ENCODE data around the gene RBPJL. TPM values are rescaled to one million over a fixed set of nuclear protein-coding genes. Genes with fewer than 3 reads are reported as not detected.
"Not testable (repeated sequence)": the region's sequence is repeated elsewhere in the genome, so short reads cannot be mapped to it uniquely, and the experiment has no call there.

Gene RBPJL
- total and polyA plus RNA-seq, 2 of the 13 experiments (the other 11 are each of a cell fraction or from before 2014, with no cell fraction given), result not detected

GRCh38 chr20:45350217-45350616 is 43.6 kb downstream of the RBPJL start:
- Histone ChIP-seq H3K79me2 (ENCODE audit: insufficient read depth, low read length) (peaks cover 27% of the 10 kb centered on the region), H4K20me1 (ENCODE audit: insufficient read depth, low read length) (peaks cover 8% of the 10 kb centered on the region; the same call in 1 of the 2 replicates), H3K4me3 (replicated peaks in 1 of 3; ENCODE audit: insufficient read depth in 1 of 3, low read depth in 2 of 3, low read length in 3 of 3) (no peak overlapping the region), H3K9me3 (ENCODE audit: low read length) (no peaks in the 10 kb centered on the region), H3K36me3 (replicated peaks in 1 of 2; ENCODE audit: control insufficient read depth in 1 of 2, insufficient read depth in 2 of 2, low read length in 2 of 2) (no peaks in the 10 kb centered on the region), H3K9ac (ENCODE audit: insufficient read depth, low read depth, low read length) (no peak overlapping the region), H2AFZ (ENCODE audit: low read length) (no peak overlapping the region), H3K4me1 (ENCODE audit: insufficient read depth, low read length) (peaks cover 58% of the 10 kb centered on the region), H3K4me2 (ENCODE audit: low read depth, low read length) (no peak overlapping the region), H3K27me3 (ENCODE audit: control insufficient read depth in 1 of 2, insufficient read depth in 2 of 2, low read length in 2 of 2) (peaks cover 1 to 11% of the 10 kb centered on the region in 2 experiments; a peak in 2 of 5 replicates), H3K27ac (ENCODE audit: extremely low read length, insufficient read depth, low read length) (no peak overlapping the region)
- no peak for FAIRE-seq
- intact Hi-C loops (cut with micrococcal nuclease; ENCODE audit: unreplicated experiment) (no loop called here), in situ Hi-C loops (cut with HindIII; ENCODE audit: extremely low pct_ligation_motif_present, low pct_unique_long_range_greater_than_20kb) (no loop called here)
- no peak for TF ChIP-seq ZNF709 (CRISPR knock-in tag; IDR thresholded peaks at IDR 0.05)
- CTCF ChIA-PET (ENCODE audit: low intra/inter-chr PET ratio, low total read pairs), result no interaction called here
- DNase-seq (ENCODE audit: low spot score), result no peak
- no peak for ATAC-seq
- POLR2A ChIA-PET, result interaction anchor here (1.2 to 29.5 kb wide), 3 partner anchors 7 to 27 kb away, joined by 4 to 1422 read pairs (median 1422); partner anchors contain the start of genes SDC4 and SYS1
- BruUV-seq (replicated peaks), result no TSS peak
- 13% methylated on average over 1 of the region's 1 CpG for WGBS (ENCODE audit: low lambda C conversion rate)

- H3K9ac ChIP-seq (ENCODE audit: insufficient read depth, low read depth, low read length); DNase-seq (ENCODE audit: low spot score); intact Hi-C loops (cut with micrococcal nuclease; ENCODE audit: unreplicated experiment); H3K4me3 ChIP-seq (replicated peaks in 1 of 3; ENCODE audit: insufficient read depth in 1 of 3, low read depth in 2 of 3, low read length in 3 of 3); FAIRE-seq; H2AFZ ChIP-seq (ENCODE audit: low read length); BruUV-seq (replicated peaks); in situ Hi-C loops (cut with HindIII; ENCODE audit: extremely low pct_ligation_motif_present, low pct_unique_long_range_greater_than_20kb); H3K27ac ChIP-seq (ENCODE audit: extremely low read length, insufficient read depth, low read length); ATAC-seq; H3K9me3 ChIP-seq (ENCODE audit: low read length); H3K36me3 ChIP-seq (replicated peaks in 1 of 2; ENCODE audit: control insufficient read depth in 1 of 2, insufficient read depth in 2 of 2, low read length in 2 of 2); CTCF ChIA-PET (ENCODE audit: low intra/inter-chr PET ratio, low total read pairs); H4K20me1 ChIP-seq (ENCODE audit: insufficient read depth, low read length); TF ChIP-seq CREB1, ATF7 (CRISPR knock-in tag; IDR thresholded peaks at IDR 0.05): not testable (repeated sequence)
- WGBS (ENCODE audit: low lambda C conversion rate), result 16% methylated on average over 10 of the region's 10 CpGs
- peaks cover 56% of the 10 kb centered on the region for H3K4me1 ChIP-seq (ENCODE audit: insufficient read depth, low read length)
- H3K27me3 ChIP-seq (ENCODE audit: control insufficient read depth in 1 of 2, insufficient read depth in 2 of 2, low read length in 2 of 2), result peaks cover 1 to 11% of the 10 kb centered on the region in 2 experiments; a peak in 2 of 5 replicates
- H3K4me2 ChIP-seq (ENCODE audit: low read depth, low read length), result peak overlapping the region; percentile 4; the same call in 1 of the 2 replicates
- peak; percentile 33; the same call in 1 of the 2 replicates for TF ChIP-seq ZNF770 (CRISPR knock-in tag; IDR thresholded peaks at IDR 0.05)
- 0 out of 2 replicates have a peak, but pooled peaks have one; percentile 21 for TF ChIP-seq SOX5 (CRISPR knock-in tag; IDR thresholded peaks at IDR 0.05; ENCODE audit: borderline replicate concordance)
- TF ChIP-seq ATF4 (CRISPR knock-in tag; IDR thresholded peaks at IDR 0.05), result 0 out of 4 replicates have a peak, but pooled peaks of 1 of the 2 experiments have one; percentile 46
- peak; percentile 68 for TF ChIP-seq ATF3 (CRISPR knock-in tag; IDR thresholded peaks at IDR 0.05)
- peak; percentile 69; the same call in 1 of the 2 replicates for TF ChIP-seq ZNF441 (CRISPR knock-in tag; IDR thresholded peaks at IDR 0.05; ENCODE audit: borderline replicate concordance)
- TF ChIP-seq CEBPB (IDR thresholded peaks at IDR 0.05; ENCODE audit: borderline replicate concordance, low read depth, low read length), result peak; percentile 82
- peak; percentile 88 for TF ChIP-seq CEBPG (CRISPR knock-in tag; IDR thresholded peaks at IDR 0.05)
- 0 out of 2 replicates have a peak, but pooled peaks have one; percentile 27 for TF ChIP-seq FOXK1 (CRISPR knock-in tag; IDR thresholded peaks at IDR 0.05; ENCODE audit: borderline replicate concordance, low read depth)
- peak; percentile 14; the same call in 1 of the 2 replicates for TF ChIP-seq CREB1 (IDR thresholded peaks at IDR 0.05)
- peak; percentile 82 for TF ChIP-seq ATF7 (IDR thresholded peaks at IDR 0.05)
- POLR2A ChIA-PET, result interaction anchor here (0.9 to 29.5 kb wide), 4 partner anchors 8 to 28 kb away, joined by 3 to 1422 read pairs (median 713); partner anchors contain the start of genes SDC4 and SYS1
- H3K79me2 ChIP-seq (ENCODE audit: insufficient read depth, low read length), result peaks cover 21% of the 10 kb centered on the region
Measured at GRCh38 chr20:45350795-45351194, 44.2 kb downstream of the RBPJL start.

All from HepG2 (cell line).